GM21367 (cell line): ENCODE measurements around the gene CITED2.
"Not testable (repeated sequence)": the region's sequence is repeated elsewhere in the genome, so short reads cannot be mapped to it uniquely, and the experiment has no call there.

Source experiments
- ATAC-seq: cut with Tn5 transposase; IDR thresholded peaks from one replicate; pipeline ENCODE4 v1.9.1; 2021; ENCODE audit not compliant: unreplicated experiment

CITED2 gene

GRCh38 chr6:139367810-139368351, 6.6 kb downstream of the CITED2 start:
- no peak for ATAC-seq

GRCh38 chr6:139364982-139365379, 9.5 kb downstream of the CITED2 start:
- no peak for ATAC-seq

DNA sequence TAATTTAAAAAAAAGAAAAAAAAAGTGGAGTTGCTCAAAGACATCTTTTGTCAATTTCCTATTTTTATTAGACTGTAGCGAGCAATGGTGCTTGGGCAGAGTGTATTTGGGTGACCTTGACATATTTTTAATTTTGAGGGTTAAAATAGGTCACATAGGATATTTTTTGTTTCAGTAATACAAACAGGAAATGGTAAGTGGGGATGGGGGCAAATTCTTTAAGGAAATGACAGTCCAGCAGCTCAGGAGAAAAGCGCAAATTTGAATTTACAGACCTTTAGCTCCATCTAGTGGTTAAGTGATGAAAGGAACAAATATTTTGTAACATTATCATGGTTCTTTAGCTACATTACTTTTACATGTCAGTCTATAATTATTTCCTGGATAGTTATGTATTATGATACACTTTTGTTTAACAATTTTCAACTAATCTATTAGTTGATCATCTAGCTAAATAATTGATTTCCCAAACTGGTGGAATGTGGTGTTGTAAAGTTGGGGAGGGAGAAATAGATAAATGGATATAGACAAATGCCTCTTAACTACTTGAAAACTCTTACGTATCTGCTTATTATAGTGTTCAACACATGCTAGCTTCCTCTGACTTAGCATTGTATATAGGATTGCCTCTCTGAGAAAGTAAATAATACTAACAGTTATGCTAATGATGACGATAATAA, 10.0 kb downstream of the CITED2 start:
- no peak for ATAC-seq

GRCh38 chr6:139363797-139364196, 10.7 kb downstream of the CITED2 start:
- ATAC-seq, result not testable (repeated sequence)

DNA sequence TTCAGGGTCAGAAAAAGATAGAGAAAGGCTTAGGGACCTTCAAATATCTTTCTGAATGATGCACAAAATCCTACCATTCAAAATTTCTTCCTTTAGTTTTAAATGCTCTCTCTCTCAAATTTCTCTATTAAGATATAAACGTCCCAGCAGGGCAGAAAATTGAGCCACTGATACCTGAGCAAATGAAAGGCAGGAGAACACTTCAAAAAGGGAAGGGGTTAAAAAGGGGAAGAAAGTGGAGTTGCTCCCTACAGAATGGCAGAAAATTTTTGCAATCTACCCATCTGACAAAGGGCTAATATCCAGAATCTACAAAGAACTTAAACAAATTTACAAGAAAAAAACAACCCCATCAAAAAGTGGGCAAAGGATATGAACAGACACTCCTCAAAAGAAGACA, 11.3 kb downstream of the CITED2 start:
- ATAC-seq, result not testable (repeated sequence)

GRCh38 chr6:139361211-139361610, 13.2 kb downstream of the CITED2 start:
- ATAC-seq, result no peak

- no peak for ATAC-seq
Observed at GRCh38 chr6:139356924-139357323, 17.5 kb downstream of the CITED2 start.

DNA sequence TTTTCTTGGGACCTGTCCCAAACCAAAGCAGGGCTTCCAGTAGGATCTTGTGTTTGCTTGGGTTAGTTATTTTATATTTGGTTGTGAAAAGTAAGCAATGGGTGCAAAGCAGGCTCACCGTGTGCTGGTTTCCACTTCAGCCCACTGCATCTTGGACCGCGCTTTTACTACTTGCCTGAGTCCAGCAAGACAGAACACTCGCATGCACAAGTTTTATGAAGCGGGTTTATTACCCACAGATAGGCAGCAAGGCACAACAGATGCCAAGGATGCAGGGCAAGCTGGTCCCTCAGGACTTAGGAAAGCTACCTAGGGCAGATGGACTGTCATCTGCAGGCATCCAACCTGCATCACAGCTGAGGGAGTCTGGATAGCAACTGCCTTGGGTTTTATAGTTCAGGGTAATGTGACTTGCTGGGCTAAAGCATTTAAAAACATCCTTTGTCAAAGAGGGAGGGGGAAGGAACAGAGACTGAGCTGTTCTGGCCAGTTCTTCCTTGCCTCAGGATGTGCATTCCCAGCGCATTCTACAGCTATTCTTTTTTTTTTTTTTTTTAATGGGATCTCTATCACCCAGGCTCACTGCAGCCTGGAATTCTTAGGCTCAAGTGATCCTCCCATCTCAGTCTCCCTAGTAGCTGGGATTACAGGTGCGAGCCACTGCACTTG, 18.5 kb downstream of the CITED2 start:
- no peak for ATAC-seq

- ATAC-seq, result no peak
Observed at GRCh38 chr6:139355172-139355571, 19.3 kb downstream of the CITED2 start.

- ATAC-seq, result no peak
Observed at GRCh38 chr6:139354189-139354588, 20.3 kb downstream of the CITED2 start.

GRCh38 chr6:139349464-139350020, 24.9 kb downstream of the CITED2 start:
- no peak for ATAC-seq

DNA sequence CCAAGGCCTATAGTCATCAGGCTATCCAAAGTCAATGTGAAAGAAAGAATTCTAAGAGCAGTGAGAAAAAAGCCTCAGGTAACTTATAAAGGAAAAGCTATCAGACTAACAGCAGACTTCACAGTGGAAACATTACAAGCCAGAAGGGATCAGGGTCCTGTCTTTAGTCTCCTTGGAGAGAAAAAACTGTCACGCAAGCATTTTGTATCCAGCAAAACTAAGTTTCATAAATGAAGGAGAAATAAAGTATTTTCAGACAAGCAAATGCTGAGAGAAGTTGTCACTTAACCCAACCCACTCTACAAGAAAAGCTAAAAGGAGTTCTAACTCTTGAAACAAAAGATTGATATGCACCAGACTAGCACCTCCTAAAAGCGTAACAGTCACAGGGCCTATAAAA, 28.1 kb downstream of the CITED2 start:
- ATAC-seq, result no peak

DNA sequence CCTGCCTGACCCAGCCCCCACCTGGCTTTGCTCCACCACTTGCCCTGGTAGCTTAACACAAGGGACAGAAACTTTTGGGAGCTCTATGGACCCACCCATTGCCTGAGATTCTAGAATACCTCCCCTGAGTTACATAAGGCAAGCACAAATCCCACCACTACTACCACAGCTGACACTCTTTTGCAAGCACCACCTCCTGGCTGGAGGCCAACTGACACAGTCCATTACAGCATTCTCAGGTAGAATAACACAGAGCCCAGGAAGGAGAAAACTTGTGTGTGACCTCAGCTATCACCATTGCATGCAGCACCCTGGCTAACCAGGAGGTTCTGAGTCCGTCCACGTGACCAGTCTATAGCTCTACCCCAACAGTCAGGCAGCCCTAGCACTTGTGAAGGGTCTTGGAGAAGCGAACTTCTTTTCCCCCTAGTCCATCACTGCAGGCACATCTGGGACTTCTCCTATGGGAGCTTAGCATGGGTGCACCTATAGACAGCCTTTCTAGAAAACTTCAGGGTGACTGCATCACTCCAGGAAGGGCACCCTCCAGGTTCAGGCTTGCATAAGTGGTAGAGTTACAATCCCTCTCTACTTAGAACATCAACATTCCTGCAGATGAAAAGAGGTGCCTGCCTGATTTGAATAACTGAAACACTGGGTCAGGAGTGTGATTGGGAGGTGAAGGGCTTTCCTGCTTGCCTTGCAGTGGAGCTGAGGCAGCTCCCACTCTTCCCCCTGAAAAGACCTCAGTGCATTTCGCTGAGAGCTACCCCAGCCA, 30.1 kb downstream of the CITED2 start:
- no peak for ATAC-seq

- no peak for ATAC-seq
Observed at GRCh38 chr6:139343052-139343750, 31.2 kb downstream of the CITED2 start.

DNA sequence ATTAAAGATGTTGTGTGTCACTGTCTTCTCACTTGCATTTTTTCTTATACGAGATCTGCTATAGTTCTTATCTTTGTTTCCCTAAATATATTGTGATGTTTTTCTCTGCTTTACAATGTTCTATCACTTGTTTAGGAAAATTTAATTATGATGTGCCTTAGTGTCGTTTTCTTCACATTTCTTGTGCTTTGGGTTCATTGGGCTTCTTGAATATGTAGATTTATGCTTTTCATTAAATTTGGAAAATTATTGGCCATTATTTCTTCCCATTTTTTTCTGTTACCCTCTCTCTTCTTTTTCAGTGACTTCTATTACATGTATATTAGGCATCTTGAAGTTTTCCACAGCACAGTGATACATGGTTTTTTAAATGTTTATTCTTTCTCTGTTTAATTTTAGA, 33.4 kb downstream of the CITED2 start:
- ATAC-seq, result no peak

DNA sequence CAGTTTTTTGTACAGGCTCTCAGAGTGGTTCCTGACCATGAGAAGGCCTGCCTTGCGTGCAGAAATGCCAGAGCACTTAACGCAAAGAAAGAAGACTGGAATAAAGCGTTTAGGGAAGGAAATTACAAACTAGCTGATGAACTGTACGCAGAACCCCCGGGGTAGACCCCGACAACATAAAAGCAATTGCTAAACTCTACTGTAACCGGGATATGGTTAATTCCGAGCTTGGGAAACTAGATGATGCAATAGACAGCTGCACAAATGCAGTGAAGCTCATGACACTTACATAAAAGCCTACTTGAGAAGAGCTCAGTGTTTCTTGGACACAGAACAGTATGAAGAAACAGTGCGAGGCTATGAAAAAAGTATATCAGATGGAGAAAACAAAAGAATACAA, 35.7 kb downstream of the CITED2 start:
- no peak for ATAC-seq

DNA sequence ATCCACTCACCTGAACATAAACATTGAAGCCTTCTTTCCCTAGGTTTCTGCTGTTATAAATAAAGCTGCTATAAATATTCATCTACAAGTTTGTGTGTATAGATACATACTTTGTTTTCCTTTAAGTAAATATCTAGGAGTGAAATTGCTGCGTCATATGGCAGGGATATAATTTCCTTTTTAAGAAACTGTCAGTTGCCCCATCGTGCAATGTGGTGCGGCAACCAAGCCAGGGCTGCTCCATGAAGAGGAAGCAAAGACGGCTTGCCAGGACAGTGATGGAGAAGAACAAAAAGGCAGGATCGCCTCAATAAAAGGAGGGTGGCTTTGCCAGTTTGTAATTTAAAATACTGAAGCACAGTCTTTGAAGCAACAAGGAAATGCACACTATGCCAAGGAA, 36.6 kb downstream of the CITED2 start:
- no peak for ATAC-seq

GRCh38 chr6:139337001-139337400, 37.4 kb downstream of the CITED2 start:
- ATAC-seq, result no peak

- ATAC-seq, result no peak
Observed at GRCh38 chr6:139336488-139336887, 38.0 kb downstream of the CITED2 start.

- ATAC-seq, result no peak
Observed at GRCh38 chr6:139335447-139336210, 38.8 kb downstream of the CITED2 start.
